Esophagus muscularis mucosa (tissue), 4 donors: Measurements from ENCODE around the gene SLC41A3.

Source experiments
- CTCF ChIP-seq, 3 experiments: fragments of 200-600 bp in 2 of 3; fragments of 450-650 bp in 1 of 3; sonication (generic) in 2 of 3; IDR thresholded peaks; one replicate each; pipeline ENCODE4 v1.5.1; 2017 to 2019; ENCODE audit warnings: antibody characterized with exemption in 3 of 3, mild to moderate bottlenecking in 2 of 3, moderate library complexity in 1 of 3
- EP300 ChIP-seq: sonication (generic); formaldehyde crosslinking; IDR thresholded peaks from one replicate; pipeline ENCODE4 v1.6.1; 2017; ENCODE audit warnings: antibody characterized with exemption
- POLR2A ChIP-seq: fragments of 450-650 bp; IDR thresholded peaks from one replicate; pipeline ENCODE4 v1.6.1; 2017; ENCODE audit warnings: antibody characterized with exemption, moderate library complexity, mild to moderate bottlenecking, low read depth
- POLR2AphosphoS5 ChIP-seq, 2 donors: sonication (generic); formaldehyde crosslinking; IDR thresholded peaks; one replicate each; pipeline ENCODE4 v1.6.1; 2017; ENCODE audit warnings: antibody characterized with exemption in 2 of 2

- no peak for TF ChIP-seq CTCF (IDR thresholded peaks at IDR 0.05)
- no peak for TF ChIP-seq POLR2A
- no peak for TF ChIP-seq POLR2AphosphoS5 (IDR thresholded peaks at IDR 0.05)
- TF ChIP-seq EP300: no peak
Observed at GRCh38 chr3:126057501-126057819, 26.5 kb downstream of the SLC41A3 start.
